Activated naive CD8-positive, alpha-beta T cell treated with anti-CD3 and anti-CD28 coated beads, Interleukin-2, amount 50 U/mL, for 24 hours (primary cell): ENCODE measurements around the gene GPS1.

Source experiments
- ATAC-seq: fragments of 150-1000 bp; cut with Tn5 transposase; one replicate; pipeline ENCODE4 v1.10.0; 2021
- DNase-seq: peaks from one replicate; pipeline ENCODE4 v3.0.0; 2021
- H3K27ac Mint-ChIP-seq: one replicate; pipeline ENCODE4 v1.8.0; 2021; ENCODE audit warnings: mild to moderate bottlenecking, mixed read lengths
- H3K27me3 Mint-ChIP-seq: one replicate; pipeline ENCODE4 v1.8.0; 2021; ENCODE audit warnings: mixed read lengths
- H3K36me3 Mint-ChIP-seq: one replicate; pipeline ENCODE4 v1.8.0; 2021; ENCODE audit warnings: low read depth, mixed read lengths
- H3K4me1 Mint-ChIP-seq: one replicate; pipeline ENCODE4 v1.8.0; 2021; ENCODE audit warnings: mixed read lengths
- H3K4me3 Mint-ChIP-seq: one replicate; pipeline ENCODE4 v1.8.0; 2021; ENCODE audit warnings: mild to moderate bottlenecking, moderate library complexity, mixed read lengths
- H3K9me3 Mint-ChIP-seq: one replicate; pipeline ENCODE4 v1.8.0; 2021; ENCODE audit warnings: mixed read lengths

The GPS1 gene

GRCh38 chr17:82095777-82096708 lies 44.3 kb downstream of the GPS1 start:
- Mint-ChIP-seq H3K36me3 (peaks cover 5% of the 10 kb centered on the region), H3K9me3 (no peaks in the 10 kb centered on the region), H3K4me3 (peak overlapping the region; percentile 76), H3K27ac (peak overlapping the region; percentile 52), H3K27me3 (no peaks in the 10 kb centered on the region), H3K4me1 (peaks cover 17% of the 10 kb centered on the region)
- DNase-seq (no peak), ATAC-seq (no peak)

- peaks cover 19% of the 10 kb centered on the region for H3K4me1 Mint-ChIP-seq
- no peaks in the 10 kb centered on the region for H3K27me3 Mint-ChIP-seq
- peak overlapping the region; percentile 76 for H3K4me3 Mint-ChIP-seq
- peaks cover 5% of the 10 kb centered on the region for H3K36me3 Mint-ChIP-seq
- H3K9me3 Mint-ChIP-seq, result no peaks in the 10 kb centered on the region
- peak overlapping the region; percentile 27 for H3K27ac Mint-ChIP-seq
- DNase-seq, result no peak
- no peak for ATAC-seq
Observed at GRCh38 chr17:82096709-82097183, 45.0 kb downstream of the GPS1 start.

- Mint-ChIP-seq H3K27me3 (no peaks in the 10 kb centered on the region), H3K4me1 (peaks cover 19% of the 10 kb centered on the region), H3K4me3 (peak overlapping the region; percentile 76), H3K27ac (no peak overlapping the region), H3K36me3 (peaks cover 5% of the 10 kb centered on the region), H3K9me3 (no peaks in the 10 kb centered on the region)
- DNase-seq (peak; percentile 33), ATAC-seq (no peak)
Observed at GRCh38 chr17:82097184-82097918, 45.7 kb downstream of the GPS1 start.

- no peak overlapping the region for H3K27ac Mint-ChIP-seq
- H3K4me3 Mint-ChIP-seq, result no peak overlapping the region
- no peaks in the 10 kb centered on the region for H3K27me3 Mint-ChIP-seq
- DNase-seq (no peak), ATAC-seq (no peak)
- peaks cover 5% of the 10 kb centered on the region for H3K36me3 Mint-ChIP-seq
- H3K4me1 Mint-ChIP-seq, result peaks cover 19% of the 10 kb centered on the region
- no peaks in the 10 kb centered on the region for H3K9me3 Mint-ChIP-seq
Observed at GRCh38 chr17:82097919-82098168, 46.1 kb downstream of the GPS1 start.

- H3K36me3 Mint-ChIP-seq, result peaks cover 5% of the 10 kb centered on the region
- H3K9me3 Mint-ChIP-seq, result no peaks in the 10 kb centered on the region
- peak within 1 kb of the TSS; percentile 76 for H3K4me3 Mint-ChIP-seq
- no peak within 1 kb of the TSS for H3K27ac Mint-ChIP-seq
- no peaks in the 10 kb centered on the region for H3K27me3 Mint-ChIP-seq
- ATAC-seq, result peak; percentile 83
- peak; percentile 96 for DNase-seq
- peaks cover 19% of the 10 kb centered on the region for H3K4me1 Mint-ChIP-seq
Observed at GRCh38 chr17:82098169-82098938, 46.7 kb downstream of the GPS1 start, which contains the start of gene FASN. TSS of gene FASN (minus strand) at chr17:82098236. CDS start at chr17:82096445, 1,791 bp downstream.

- no peaks in the 10 kb centered on the region for H3K9me3 Mint-ChIP-seq
- ATAC-seq, result peak; percentile 8
- no peak for DNase-seq
- no peaks in the 10 kb centered on the region for H3K27me3 Mint-ChIP-seq
- H3K36me3 Mint-ChIP-seq, result peaks cover 5% of the 10 kb centered on the region
- peak overlapping the region; percentile 79 for H3K27ac Mint-ChIP-seq
- H3K4me1 Mint-ChIP-seq, result peaks cover 19% of the 10 kb centered on the region
- H3K4me3 Mint-ChIP-seq, result peak overlapping the region; percentile 80
Observed at GRCh38 chr17:82098939-82099763, 47.5 kb downstream of the GPS1 start.

GRCh38 chr17:82100502-82101298 lies 49.0 kb downstream of the GPS1 start:
- no peak overlapping the region for H3K27ac Mint-ChIP-seq
- peaks cover 5% of the 10 kb centered on the region for H3K36me3 Mint-ChIP-seq
- DNase-seq, result no peak
- H3K4me1 Mint-ChIP-seq, result peaks cover 22% of the 10 kb centered on the region
- H3K9me3 Mint-ChIP-seq, result no peaks in the 10 kb centered on the region
- peak overlapping the region; percentile 80 for H3K4me3 Mint-ChIP-seq
- no peaks in the 10 kb centered on the region for H3K27me3 Mint-ChIP-seq
- ATAC-seq, result no peak

- DNase-seq (no peak), ATAC-seq (no peak)
- peaks cover 23% of the 10 kb centered on the region for H3K4me1 Mint-ChIP-seq
- peaks cover 3% of the 10 kb centered on the region for H3K36me3 Mint-ChIP-seq
- H3K4me3 Mint-ChIP-seq, result no peak overlapping the region
- H3K9me3 Mint-ChIP-seq, result no peaks in the 10 kb centered on the region
- no peaks in the 10 kb centered on the region for H3K27me3 Mint-ChIP-seq
- no peak overlapping the region for H3K27ac Mint-ChIP-seq
Observed at GRCh38 chr17:82101301-82101715, 49.6 kb downstream of the GPS1 start.

GRCh38 chr17:82101767-82102679 lies 50.3 kb downstream of the GPS1 start:
- Mint-ChIP-seq H3K4me1 (peaks cover 26% of the 10 kb centered on the region), H3K4me3 (no peak overlapping the region), H3K9me3 (no peaks in the 10 kb centered on the region), H3K27me3 (no peaks in the 10 kb centered on the region), H3K27ac (no peak overlapping the region), H3K36me3 (peaks cover 3% of the 10 kb centered on the region)
- no peak for ATAC-seq
- DNase-seq, result no peak

- H3K4me1 Mint-ChIP-seq, result peaks cover 26% of the 10 kb centered on the region
- no peak overlapping the region for H3K4me3 Mint-ChIP-seq
- peaks cover 3% of the 10 kb centered on the region for H3K36me3 Mint-ChIP-seq
- DNase-seq, result no peak
- H3K27ac Mint-ChIP-seq, result no peak overlapping the region
- no peaks in the 10 kb centered on the region for H3K27me3 Mint-ChIP-seq
- no peak for ATAC-seq
- H3K9me3 Mint-ChIP-seq, result no peaks in the 10 kb centered on the region
Observed at GRCh38 chr17:82103553-82104451, 52.1 kb downstream of the GPS1 start.

- no peak for ATAC-seq
- Mint-ChIP-seq H3K9me3 (no peaks in the 10 kb centered on the region), H3K27ac (peak overlapping the region; percentile 18), H3K4me3 (peak overlapping the region; percentile 89), H3K27me3 (no peaks in the 10 kb centered on the region), H3K4me1 (peaks cover 29% of the 10 kb centered on the region), H3K36me3 (peaks cover 1% of the 10 kb centered on the region)
- no peak for DNase-seq
Observed at GRCh38 chr17:82104797-82105416, 53.2 kb downstream of the GPS1 start.
